IMR-90 (cell line): ENCODE data around the gene SLC23A2. TPM values are rescaled to one million over a fixed set of nuclear protein-coding genes. Genes with fewer than 3 reads are reported as not detected.

Experiments used
- ATAC-seq: fragments of 200-7000 bp; cut with Tn5 transposase; 2 replicates; pipeline ENCODE4 v1.9.1; 2020; ENCODE audit warnings: low read depth, mild to moderate bottlenecking, moderate library complexity
- BruUV-seq: library from RNA; stranded (reverse); fragments of 400-500 nt; replicated peaks from 2 replicates; lab custom pipeline; 2021; lab: Mats Ljungman, UMichigan
- CTCF ChIA-PET: fragments of 300-600 bp; formaldehyde crosslinking; extraction: SDS; loops from one replicate; lab custom pipeline; 2021; ENCODE audit warnings: antibody characterized with exemption; lab: Yijun Ruan, JAX
- POLR2A ChIA-PET: fragments of 300-600 bp; sonication (Branson Sonifier 250); formaldehyde crosslinking; loops from one replicate; lab custom pipeline; 2022; ENCODE audit warnings: antibody characterized with exemption; ENCODE audit not compliant: unreplicated experiment; lab: Charles Lee
- DNase-seq: peaks from one replicate; pipeline ENCODE4 v3.0.0; 2013
- H2AFZ ChIP-seq: replicated peaks from 2 replicates; pipeline ENCODE3; 2013; ENCODE audit warnings: low read length, mild to moderate bottlenecking; ENCODE audit not compliant: poor library complexity
- H2AK5ac ChIP-seq: 2 replicates; pipeline ENCODE4 v1.6.1; 2013; ENCODE audit warnings: low read depth, low read length, inconsistent platforms
- H2AK9ac ChIP-seq: replicated peaks from 2 replicates; pipeline ENCODE3; 2013; ENCODE audit warnings: mild to moderate bottlenecking, low read depth, low read length, moderate library complexity; ENCODE audit not compliant: poor library complexity
- H2BK120ac ChIP-seq: 2 replicates; pipeline ENCODE4 v1.6.1; 2013; ENCODE audit warnings: low read depth, low read length, inconsistent platforms
- H2BK15ac ChIP-seq: 3 replicates; pipeline ENCODE4 v1.6.1; 2013; ENCODE audit warnings: low read depth, low read length, inconsistent platforms
- H2BK20ac ChIP-seq: 2 replicates; pipeline ENCODE4 v1.6.1; 2013; ENCODE audit warnings: low read depth, mild to moderate bottlenecking, inconsistent platforms, low read length, moderate library complexity
- H2BK5ac ChIP-seq: 2 replicates; pipeline ENCODE4 v1.6.1; 2013; ENCODE audit warnings: mild to moderate bottlenecking, low read depth, low read length, inconsistent platforms; ENCODE audit not compliant: poor library complexity, severe bottlenecking
- H3K14ac ChIP-seq: replicated peaks from 2 replicates; pipeline ENCODE4 v1.6.1; 2013; ENCODE audit warnings: low read depth, low read length, inconsistent platforms
- H3K18ac ChIP-seq: 2 replicates; pipeline ENCODE4 v1.6.1; 2013; ENCODE audit warnings: low read depth, low read length, control low read depth
- H3K23ac ChIP-seq: 2 replicates; pipeline ENCODE4 v1.6.1; 2013; ENCODE audit warnings: low read depth, low read length, inconsistent platforms
- H3K27ac ChIP-seq: 2 replicates; pipeline ENCODE4 v1.5.1; 2013; ENCODE audit warnings: mild to moderate bottlenecking, control low read depth, low read length; ENCODE audit not compliant: insufficient read depth
- H3K27me3 ChIP-seq: 2 replicates; pipeline ENCODE4 v1.6.1; 2013; ENCODE audit warnings: low read length; ENCODE audit not compliant: control insufficient read depth, insufficient read depth
- H3K36me3 ChIP-seq: 2 replicates; pipeline ENCODE4 v1.6.1; 2013; ENCODE audit warnings: low read length, mixed read lengths; ENCODE audit not compliant: control insufficient read depth, insufficient read depth
- H3K4ac ChIP-seq: 2 replicates; pipeline ENCODE4 v1.6.1; 2013; ENCODE audit warnings: low read depth, low read length, inconsistent platforms
- H3K4me1 ChIP-seq: 2 replicates; pipeline ENCODE4 v1.6.1; 2013; ENCODE audit warnings: low read length, mixed read lengths; ENCODE audit not compliant: control insufficient read depth, insufficient read depth
- H3K4me2 ChIP-seq: 2 replicates; pipeline ENCODE4 v1.6.1; 2013; ENCODE audit warnings: low read depth, mild to moderate bottlenecking, control low read depth, low read length, moderate library complexity
- H3K4me3 ChIP-seq: 2 replicates; pipeline ENCODE4 v1.5.1; 2013; ENCODE audit warnings: low read depth, mild to moderate bottlenecking, control low read depth, low read length, moderate library complexity; ENCODE audit not compliant: insufficient read depth
- H3K56ac ChIP-seq: 2 replicates; pipeline ENCODE4 v1.6.1; 2013; ENCODE audit warnings: low read length, inconsistent platforms; ENCODE audit not compliant: insufficient read depth; ENCODE audit errors: extremely low read depth
- H3K79me1 ChIP-seq, 2 experiments: 2 replicates each; pipeline ENCODE4 v1.6.1; 2013; ENCODE audit warnings: low read length in 2 of 2, inconsistent platforms in 1 of 2, low read depth in 1 of 2
- H3K9ac ChIP-seq: 2 replicates; pipeline ENCODE4 v1.6.1; 2013; ENCODE audit warnings: low read depth, low read length, control low read depth
- H3K9me1 ChIP-seq: 2 replicates; pipeline ENCODE4 v1.6.1; 2013; ENCODE audit warnings: low read length, inconsistent platforms; ENCODE audit not compliant: insufficient read depth
- H3K9me3 ChIP-seq: 2 replicates; pipeline ENCODE4 v1.6.1; 2013; ENCODE audit warnings: low read length; ENCODE audit not compliant: control insufficient read depth, insufficient read depth
- H4K20me1 ChIP-seq: 2 replicates; pipeline ENCODE4 v1.6.1; 2013; ENCODE audit warnings: low read length, inconsistent platforms; ENCODE audit not compliant: insufficient read depth
- H4K5ac ChIP-seq: 2 replicates; pipeline ENCODE4 v1.6.1; 2013; ENCODE audit warnings: mild to moderate bottlenecking, low read depth, low read length, control low read depth
- H4K8ac ChIP-seq, 2 experiments: 2 replicates each; pipeline ENCODE4 v1.6.1; 2013; ENCODE audit warnings: low read depth in 2 of 2, low read length in 2 of 2, control low read depth in 1 of 2, inconsistent platforms in 1 of 2
- H4K91ac ChIP-seq: 2 replicates; pipeline ENCODE4 v1.6.1; 2013; ENCODE audit warnings: low read depth, low read length, inconsistent platforms; ENCODE audit not compliant: insufficient read depth
- BHLHE40 ChIP-seq: fragments of 150-350 bp; IDR thresholded peaks from 2 replicates; pipeline ENCODE4 v1.6.1; 2016; ENCODE audit warnings: mild to moderate bottlenecking, low read depth, low read length
- CEBPB ChIP-seq: IDR thresholded peaks from 2 replicates; pipeline ENCODE4 v1.6.1; 2012; ENCODE audit warnings: low read depth, low read length, improper control_type of control experiment
- CHD1 ChIP-seq: IDR thresholded peaks from 2 replicates; pipeline ENCODE4 v1.6.1; 2012; ENCODE audit warnings: low read depth, low read length, improper control_type of control experiment
- FOS ChIP-seq: fragments of 150-350 bp; IDR thresholded peaks from 2 replicates; pipeline ENCODE4 v1.6.1; 2016; ENCODE audit warnings: low read depth, low read length
- MAFK ChIP-seq: IDR thresholded peaks from 2 replicates; pipeline ENCODE4 v1.6.1; 2012; ENCODE audit warnings: low read depth, low read length, improper control_type of control experiment
- MAZ ChIP-seq: IDR thresholded peaks from 2 replicates; pipeline ENCODE4 v1.6.1; 2012; ENCODE audit warnings: low read depth, mild to moderate bottlenecking, low read length, improper control_type of control experiment, moderate library complexity, borderline replicate concordance
- MXI1 ChIP-seq: IDR thresholded peaks from 2 replicates; pipeline ENCODE4 v1.6.1; 2012; ENCODE audit warnings: low read depth, mild to moderate bottlenecking, low read length, moderate library complexity, borderline replicate concordance
- NFE2L2 ChIP-seq: fragments of 150-350 bp; IDR thresholded peaks from 2 replicates; pipeline ENCODE4 v1.6.1; 2016; ENCODE audit warnings: low read depth, mild to moderate bottlenecking, low read length
- POLR2A ChIP-seq: IDR thresholded peaks from 2 replicates; pipeline ENCODE4 v1.6.1; 2012; ENCODE audit warnings: mild to moderate bottlenecking, low read depth, low read length
- RAD21 ChIP-seq: IDR thresholded peaks from 2 replicates; pipeline ENCODE4 v1.6.1; 2012; ENCODE audit warnings: low read length, improper control_type of control experiment
- RCOR1 ChIP-seq: IDR thresholded peaks from 2 replicates; pipeline ENCODE4 v1.6.1; 2012; ENCODE audit warnings: mild to moderate bottlenecking, low read length, improper control_type of control experiment; ENCODE audit not compliant: insufficient replicate concordance
- RFX5 ChIP-seq: IDR thresholded peaks from 2 replicates; pipeline ENCODE4 v1.8.0; 2012; ENCODE audit warnings: low read depth, mild to moderate bottlenecking, low read length, moderate library complexity
- SMC3 ChIP-seq: fragments of 150-350 bp; IDR thresholded peaks from 2 replicates; pipeline ENCODE4 v1.6.1; 2016; ENCODE audit warnings: low read depth, mild to moderate bottlenecking, antibody characterized with exemption, low read length, moderate library complexity
- USF2 ChIP-seq: fragments of 150-350 bp; IDR thresholded peaks from 2 replicates; pipeline ENCODE4 v1.6.1; 2017; ENCODE audit warnings: mild to moderate bottlenecking, antibody characterized with exemption, low read length, low read depth
- WGBS, 2 experiments: methylation state at CpG; one replicate each; pipeline versions ENCODE4 v1.1.5 to v1.1.7; 2013; ENCODE audit warnings: missing lambda C conversion rate in 2 of 2; ENCODE audit not compliant: insufficient read length in 1 of 2; ENCODE audit errors: extremely low coverage in 2 of 2; 5-methylcytosine and 5-hydroxymethylcytosine counted together
- dilution Hi-C: fragments of 300-500 bp; cut with HindIII; formaldehyde crosslinking; loops from one replicate; pipeline ENCODE4 v1.14.3; 2018; ENCODE audit warnings: low sequenced_read_pairs; ENCODE audit not compliant: unreplicated experiment
- in situ Hi-C: fragments of 300-500 bp; cut with MboI; formaldehyde crosslinking; loops from 3 replicates; pipeline ENCODE4 v1.14.3; 2019; ENCODE audit warnings: low sequenced_read_pairs, inconsistent platforms, mixed read lengths
- intact Hi-C: fragments of 100-400 bp; cut with micrococcal nuclease; formaldehyde crosslinking; loops from 2 replicates; pipeline ENCODE4 v1.10.0; 2022
- polyA plus RNA-seq, 3 experiments: library from polyadenylated mRNA; depleted of rRNA; stranded (reverse); fragments of >200 nt; gene quantifications; 2 replicates each; pipeline ENCODE4 v1.2.3, GENCODE V29; 2012; ENCODE audit warnings: low replicate concordance in 1 of 3
- total RNA-seq: library from RNA; depleted of rRNA; stranded (reverse); fragments of >200 nt; gene quantifications from 2 replicates; pipeline ENCODE4 v1.2.3, GENCODE V29; 2012
- TF ChIP-seq, protein P1 (sequence below): fragments of 150-350 bp; IDR thresholded peaks from 2 replicates; pipeline ENCODE4 v1.6.1; 2016; ENCODE audit warnings: low read depth, mild to moderate bottlenecking, low read length, moderate library complexity, borderline replicate concordance
- TF ChIP-seq, protein P2 (sequence below): conservative IDR thresholded peaks from 2 replicates; pipeline ENCODE4 v1.5.1; 2012; ENCODE audit warnings: mild to moderate bottlenecking, low read depth, low read length, improper control_type of control experiment

Gene SLC23A2
- total and polyA plus RNA-seq, 2 of the 4 experiments (the other 2 are of a cell fraction) = 10.2 to 14.4 TPM

DNA sequence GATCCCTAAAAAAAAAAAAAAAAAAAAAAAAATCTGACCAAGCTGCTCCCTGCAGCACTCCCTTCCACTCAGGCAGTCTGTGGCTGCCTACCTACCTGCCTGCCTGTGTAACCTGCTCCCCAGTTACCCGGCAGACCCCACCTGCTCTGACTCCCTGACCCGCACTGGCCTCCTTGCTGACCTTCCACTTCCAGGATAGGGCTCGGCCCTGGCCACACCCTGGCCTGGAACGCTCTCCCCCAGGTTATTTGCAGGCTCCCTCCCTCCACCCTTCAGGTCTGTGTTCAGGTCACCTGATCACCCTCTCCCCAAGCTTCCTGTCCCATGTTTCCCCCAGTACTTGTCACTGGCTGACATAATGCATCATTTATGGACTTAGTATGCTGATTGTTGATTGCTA, 134.3 kb downstream of the SLC23A2 start:
- H2BK120ac ChIP-seq = no peak overlapping the region
- DNase-seq = no peak
- no peak overlapping the region for H3K9ac ChIP-seq
- no peak for ATAC-seq
- no peak overlapping the region for H2AK9ac ChIP-seq
- WGBS, 2 experiments = 100% methylated on average over 1 of the region's 4 CpGs; no CpG with 5 or more reads in 1 of the 2 experiments
- ChIA-PET POLR2A (no interaction called here), CTCF (no interaction called here)
- no peak overlapping the region for H2BK15ac ChIP-seq
- no peak overlapping the region for H3K4ac ChIP-seq
- no peaks in the 10 kb centered on the region for H3K9me3 ChIP-seq
- H4K5ac ChIP-seq = no peak overlapping the region
- no peak overlapping the region for H3K27ac ChIP-seq
- dilution Hi-C loops = no loop called here
- no peak overlapping the region for H3K23ac ChIP-seq
- in situ Hi-C loops = no loop called here
- H3K27me3 ChIP-seq = no peaks in the 10 kb centered on the region
- peaks cover 6% of the 10 kb centered on the region; the same call in 1 of the 2 replicates for H3K4me1 ChIP-seq
- BruUV-seq = no TSS peak
- H3K14ac ChIP-seq = no peak overlapping the region
- H3K4me2 ChIP-seq = no peak overlapping the region
- no peak overlapping the region for H2AFZ ChIP-seq
- intact Hi-C loops = no loop called here
- H3K36me3 ChIP-seq = peaks cover 31% of the 10 kb centered on the region
- no peak overlapping the region for H3K4me3 ChIP-seq
- no peak overlapping the region for H3K56ac ChIP-seq
- H2BK20ac ChIP-seq = no peak overlapping the region
- H2AK5ac ChIP-seq = no peak overlapping the region
- H4K91ac ChIP-seq = no peak overlapping the region
- H2BK5ac ChIP-seq = no peak overlapping the region
- no peak for TF ChIP-seq CHD1
- TF ChIP-seq FOS = no peak
- TF ChIP-seq USF2 = no peak
- no peak for TF ChIP-seq RFX5
- TF ChIP-seq MXI1 = no peak
- no peak for TF ChIP-seq BHLHE40
- TF ChIP-seq CEBPB = no peak
- no peak for TF ChIP-seq MAFK
- no peak for TF ChIP-seq SMC3
- no peak for TF ChIP-seq RCOR1
- TF ChIP-seq, protein P1, sequence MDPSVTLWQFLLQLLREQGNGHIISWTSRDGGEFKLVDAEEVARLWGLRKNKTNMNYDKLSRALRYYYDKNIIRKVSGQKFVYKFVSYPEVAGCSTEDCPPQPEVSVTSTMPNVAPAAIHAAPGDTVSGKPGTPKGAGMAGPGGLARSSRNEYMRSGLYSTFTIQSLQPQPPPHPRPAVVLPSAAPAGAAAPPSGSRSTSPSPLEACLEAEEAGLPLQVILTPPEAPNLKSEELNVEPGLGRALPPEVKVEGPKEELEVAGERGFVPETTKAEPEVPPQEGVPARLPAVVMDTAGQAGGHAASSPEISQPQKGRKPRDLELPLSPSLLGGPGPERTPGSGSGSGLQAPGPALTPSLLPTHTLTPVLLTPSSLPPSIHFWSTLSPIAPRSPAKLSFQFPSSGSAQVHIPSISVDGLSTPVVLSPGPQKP = no peak
- TF ChIP-seq RAD21 = no peak
- no peak for TF ChIP-seq POLR2A
- TF ChIP-seq, protein P2, sequence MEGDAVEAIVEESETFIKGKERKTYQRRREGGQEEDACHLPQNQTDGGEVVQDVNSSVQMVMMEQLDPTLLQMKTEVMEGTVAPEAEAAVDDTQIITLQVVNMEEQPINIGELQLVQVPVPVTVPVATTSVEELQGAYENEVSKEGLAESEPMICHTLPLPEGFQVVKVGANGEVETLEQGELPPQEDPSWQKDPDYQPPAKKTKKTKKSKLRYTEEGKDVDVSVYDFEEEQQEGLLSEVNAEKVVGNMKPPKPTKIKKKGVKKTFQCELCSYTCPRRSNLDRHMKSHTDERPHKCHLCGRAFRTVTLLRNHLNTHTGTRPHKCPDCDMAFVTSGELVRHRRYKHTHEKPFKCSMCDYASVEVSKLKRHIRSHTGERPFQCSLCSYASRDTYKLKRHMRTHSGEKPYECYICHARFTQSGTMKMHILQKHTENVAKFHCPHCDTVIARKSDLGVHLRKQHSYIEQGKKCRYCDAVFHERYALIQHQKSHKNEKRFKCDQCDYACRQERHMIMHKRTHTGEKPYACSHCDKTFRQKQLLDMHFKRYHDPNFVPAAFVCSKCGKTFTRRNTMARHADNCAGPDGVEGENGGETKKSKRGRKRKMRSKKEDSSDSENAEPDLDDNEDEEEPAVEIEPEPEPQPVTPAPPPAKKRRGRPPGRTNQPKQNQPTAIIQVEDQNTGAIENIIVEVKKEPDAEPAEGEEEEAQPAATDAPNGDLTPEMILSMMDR = no peak
- TF ChIP-seq NFE2L2 = no peak
- no peak for TF ChIP-seq MAZ
- H4K20me1 ChIP-seq = no peaks in the 10 kb centered on the region; the same call in 1 of the 2 replicates
- H3K18ac ChIP-seq = no peak overlapping the region
- H4K8ac ChIP-seq = no peak overlapping the region
- H3K79me1 ChIP-seq = no peaks in the 10 kb centered on the region
- peaks cover 13% of the 10 kb centered on the region for H3K9me1 ChIP-seq
